ENCODE results near the gene SLC5A6.

DNA sequence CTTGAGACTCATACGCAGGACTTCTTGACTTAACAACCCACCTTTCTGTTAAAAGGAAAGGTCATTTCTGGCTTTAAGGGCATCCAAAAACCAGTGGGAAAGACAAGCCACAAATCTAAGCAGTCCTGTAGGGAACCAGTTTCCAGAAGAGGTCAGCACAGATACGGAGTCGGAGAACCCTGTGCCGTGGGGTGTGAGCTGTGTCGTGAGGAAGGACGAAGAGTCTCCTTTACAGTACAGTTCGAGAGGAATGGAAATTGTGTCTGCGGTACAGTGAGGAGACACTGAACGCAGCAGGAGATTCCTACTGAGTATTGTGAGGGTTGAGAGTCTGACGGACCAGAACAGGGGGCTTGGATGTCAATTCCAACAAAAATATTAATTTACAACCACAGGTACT lies 33.0 kb upstream of the SLC5A6 start:
- TF ChIP-seq, protein P1, sequence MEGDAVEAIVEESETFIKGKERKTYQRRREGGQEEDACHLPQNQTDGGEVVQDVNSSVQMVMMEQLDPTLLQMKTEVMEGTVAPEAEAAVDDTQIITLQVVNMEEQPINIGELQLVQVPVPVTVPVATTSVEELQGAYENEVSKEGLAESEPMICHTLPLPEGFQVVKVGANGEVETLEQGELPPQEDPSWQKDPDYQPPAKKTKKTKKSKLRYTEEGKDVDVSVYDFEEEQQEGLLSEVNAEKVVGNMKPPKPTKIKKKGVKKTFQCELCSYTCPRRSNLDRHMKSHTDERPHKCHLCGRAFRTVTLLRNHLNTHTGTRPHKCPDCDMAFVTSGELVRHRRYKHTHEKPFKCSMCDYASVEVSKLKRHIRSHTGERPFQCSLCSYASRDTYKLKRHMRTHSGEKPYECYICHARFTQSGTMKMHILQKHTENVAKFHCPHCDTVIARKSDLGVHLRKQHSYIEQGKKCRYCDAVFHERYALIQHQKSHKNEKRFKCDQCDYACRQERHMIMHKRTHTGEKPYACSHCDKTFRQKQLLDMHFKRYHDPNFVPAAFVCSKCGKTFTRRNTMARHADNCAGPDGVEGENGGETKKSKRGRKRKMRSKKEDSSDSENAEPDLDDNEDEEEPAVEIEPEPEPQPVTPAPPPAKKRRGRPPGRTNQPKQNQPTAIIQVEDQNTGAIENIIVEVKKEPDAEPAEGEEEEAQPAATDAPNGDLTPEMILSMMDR (IDR thresholded peaks at IDR 0.05) = no peak
- TF ChIP-seq EP300 (IDR thresholded peaks at IDR 0.05) = no peak

Data from stomach (tissue), 4 donors.